Measurements from ENCODE around the gene COQ8A. TPM values are rescaled to one million over a fixed set of nuclear protein-coding genes. Genes with fewer than 3 reads are reported as not detected.
A peak's percentile ranks its signal among the peaks of the same experiment; 100 is the strongest.
"Not testable (repeated sequence)": the region's sequence is repeated elsewhere in the genome, so short reads cannot be mapped to it uniquely, and the experiment has no call there.

The COQ8A gene
- total RNA-seq, 1 donor from 2014 or later, result 32.4 TPM

GRCh38 chr1:226948996-226949395 lies 8.9 kb downstream of the COQ8A start:
- intact Hi-C loops (cut with DNase I), result no loop called here
- DNase-seq (ENCODE audit: low spot score) (no peak), ATAC-seq (no peak)

GRCh38 chr1:226949401-226949800 lies 9.3 kb downstream of the COQ8A start:
- ATAC-seq, result no peak
- DNase-seq (ENCODE audit: low spot score), result no peak
- intact Hi-C loops (cut with DNase I), result no loop called here

- DNase-seq (ENCODE audit: low spot score) (no peak), ATAC-seq (no peak)
- intact Hi-C loops (cut with DNase I), result no loop called here
These were observed 10.2 kb downstream of the COQ8A start for GRCh38 chr1:226950316-226950715.

- no peak for DNase-seq (ENCODE audit: low spot score)
- intact Hi-C loops (cut with DNase I), result no loop called here
- ATAC-seq, result no peak
These were observed 10.8 kb downstream of the COQ8A start for GRCh38 chr1:226950871-226951270.

GRCh38 chr1:226951286-226952117 lies 11.4 kb downstream of the COQ8A start:
- no peak for ATAC-seq
- DNase-seq (ENCODE audit: low spot score), result no peak
- intact Hi-C loops (cut with DNase I), result no loop called here

- DNase-seq (ENCODE audit: low spot score) (no peak), ATAC-seq (no peak)
- intact Hi-C loops (cut with DNase I), result no loop called here
These were observed 12.0 kb downstream of the COQ8A start for GRCh38 chr1:226952118-226952441.

- intact Hi-C loops (cut with DNase I), result no loop called here
- DNase-seq (ENCODE audit: low spot score), result no peak
- no peak for ATAC-seq
These were observed 13.2 kb downstream of the COQ8A start for GRCh38 chr1:226953175-226953800.

GRCh38 chr1:226954337-226954736 lies 14.2 kb downstream of the COQ8A start:
- DNase-seq (ENCODE audit: low spot score) (no peak), ATAC-seq (no peak)
- intact Hi-C loops (cut with DNase I), result no loop called here

- DNase-seq (ENCODE audit: low spot score) (no peak), ATAC-seq (no peak)
- intact Hi-C loops (cut with DNase I), result no loop called here
These were observed 14.7 kb downstream of the COQ8A start for GRCh38 chr1:226954777-226955176.

- ATAC-seq; intact Hi-C loops (cut with DNase I); DNase-seq (ENCODE audit: low spot score): not testable (repeated sequence)
These were observed 15.8 kb downstream of the COQ8A start for GRCh38 chr1:226955857-226956256.

- intact Hi-C loops (cut with DNase I), result no loop called here
These were observed 17.0 kb downstream of the COQ8A start for GRCh38 chr1:226956942-226957713.

GRCh38 chr1:226957714-226958113 lies 17.6 kb downstream of the COQ8A start:
- intact Hi-C loops (cut with DNase I), result no loop called here
- ATAC-seq (no peak), DNase-seq (ENCODE audit: low spot score) (no peak)

More at GRCh38 chr1:226956942-226957713, 17.0 kb downstream of the COQ8A start:
- DNase-seq (ENCODE audit: low spot score) (no peak), ATAC-seq (no peak)

- no peak for DNase-seq (ENCODE audit: low spot score)
- ATAC-seq, result no peak
- intact Hi-C loops (cut with DNase I), result no loop called here
These were observed 18.2 kb downstream of the COQ8A start for GRCh38 chr1:226958300-226958699.

- intact Hi-C loops (cut with DNase I), result no loop called here
- peak; percentile 40 for ATAC-seq
- DNase-seq (ENCODE audit: low spot score), result no peak
These were observed 20.2 kb downstream of the COQ8A start for GRCh38 chr1:226960256-226960655.

GRCh38 chr1:226960944-226961765 lies 21.1 kb downstream of the COQ8A start:
- ATAC-seq, result no peak
- no peak for DNase-seq (ENCODE audit: low spot score)
- intact Hi-C loops (cut with DNase I), result no loop called here

- DNase-seq (ENCODE audit: low spot score), result no peak
- intact Hi-C loops (cut with DNase I), result no loop called here
- ATAC-seq, result no peak
These were observed 22.6 kb downstream of the COQ8A start for GRCh38 chr1:226962421-226963391.

GRCh38 chr1:226964068-226964425 lies 24.0 kb downstream of the COQ8A start:
- intact Hi-C loops (cut with DNase I), result no loop called here
- DNase-seq (ENCODE audit: low spot score), result no peak

More at GRCh38 chr1:226964068-226964425, 24.0 kb downstream of the COQ8A start:
- ATAC-seq, result no peak
